Colon (tissue), 2 donors: ENCODE results near the gene CAPN12.
"Not testable (repeated sequence)": the region's sequence is repeated elsewhere in the genome, so short reads cannot be mapped to it uniquely, and the experiment has no call there.

Experiments
- FAIRE-seq: peaks from 2 replicates; lab custom pipeline; 2012; peaks lifted over from hg19 to GRCh38; lab: Jason Lieb, UNC
- donor health status: control.
- donor health status: control.

The CAPN12 gene

GRCh38 chr19:38744298-38744681 is at the start of gene CAPN12:
Gene CAPN12 (minus strand): TSS chr19:38744474. CDS start chr19:38744165, 309 bp downstream.
- no peak for FAIRE-seq

DNA sequence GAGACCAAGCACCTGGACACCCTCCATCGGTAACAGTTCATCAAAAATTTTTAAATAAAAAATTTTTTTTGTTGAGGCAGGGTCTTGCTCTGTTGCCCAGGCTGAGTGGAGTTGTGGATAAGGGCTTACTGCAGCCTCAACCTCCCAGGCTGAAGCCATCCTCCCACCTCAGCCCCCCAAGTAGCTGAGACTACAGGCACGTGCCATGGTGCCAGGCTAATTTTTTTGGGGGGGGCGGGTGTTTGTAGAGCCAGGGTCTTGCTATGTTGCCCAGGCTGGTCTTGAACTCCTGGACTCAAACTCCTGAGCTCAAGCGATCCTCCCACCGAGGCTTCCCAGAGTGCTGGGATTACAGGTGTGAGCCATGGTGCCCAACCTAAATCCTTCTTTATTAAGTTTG is 49.4 kb upstream of the CAPN12 start:
- no peak for FAIRE-seq

DNA sequence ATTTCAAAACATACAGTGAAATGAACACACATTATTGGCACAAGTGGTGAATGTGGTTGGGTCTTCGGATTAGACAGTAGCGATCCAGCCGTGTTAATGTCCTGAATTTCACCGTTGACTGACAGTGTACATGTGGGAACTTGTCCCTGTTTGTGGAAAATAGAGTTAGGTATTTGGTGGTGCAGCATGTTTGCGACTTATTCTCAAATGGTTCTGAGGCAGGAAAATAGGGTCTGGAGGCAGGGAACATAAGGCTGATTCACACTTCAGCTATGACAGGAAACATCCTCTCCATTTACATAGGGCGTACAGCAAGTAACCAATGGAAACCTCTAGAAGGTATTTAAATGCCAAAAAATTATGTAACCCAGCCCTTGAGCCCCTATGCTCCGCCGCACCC is 48.9 kb upstream of the CAPN12 start:
- FAIRE-seq = no peak

- FAIRE-seq = no peak
These were observed 48.2 kb upstream of the CAPN12 start for GRCh38 chr19:38792250-38793111.

DNA sequence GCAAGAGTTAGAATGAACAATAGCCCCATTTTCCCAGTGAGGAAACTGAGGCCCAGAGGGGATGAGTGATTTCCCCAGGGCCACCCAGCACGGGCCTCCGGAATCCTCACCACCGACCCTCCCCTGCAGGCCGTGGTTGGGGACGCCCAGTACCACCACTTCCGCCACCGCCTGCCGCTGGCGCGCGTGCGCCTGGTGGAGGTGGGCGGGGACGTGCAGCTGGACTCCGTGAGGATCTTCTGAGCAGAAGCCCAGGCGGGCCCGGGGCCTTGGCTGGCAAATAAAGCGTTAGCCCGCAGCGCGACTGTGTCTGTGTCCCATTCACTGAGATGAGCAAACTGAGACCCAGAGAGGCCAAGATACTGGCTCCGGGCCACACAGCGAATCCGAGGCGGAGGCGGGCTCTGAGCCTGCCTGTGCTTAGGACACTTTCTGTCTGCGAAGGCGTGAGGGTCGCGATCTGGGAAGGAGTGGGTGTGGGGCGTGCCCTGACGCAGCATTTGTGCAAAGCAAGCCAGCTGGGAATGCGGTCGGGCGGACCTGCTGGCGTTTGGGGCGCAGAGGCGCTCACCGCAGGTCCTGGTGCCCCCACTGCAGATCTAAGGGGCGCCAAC is 47.3 kb upstream of the CAPN12 start:
- peak; percentile 71 for FAIRE-seq

DNA sequence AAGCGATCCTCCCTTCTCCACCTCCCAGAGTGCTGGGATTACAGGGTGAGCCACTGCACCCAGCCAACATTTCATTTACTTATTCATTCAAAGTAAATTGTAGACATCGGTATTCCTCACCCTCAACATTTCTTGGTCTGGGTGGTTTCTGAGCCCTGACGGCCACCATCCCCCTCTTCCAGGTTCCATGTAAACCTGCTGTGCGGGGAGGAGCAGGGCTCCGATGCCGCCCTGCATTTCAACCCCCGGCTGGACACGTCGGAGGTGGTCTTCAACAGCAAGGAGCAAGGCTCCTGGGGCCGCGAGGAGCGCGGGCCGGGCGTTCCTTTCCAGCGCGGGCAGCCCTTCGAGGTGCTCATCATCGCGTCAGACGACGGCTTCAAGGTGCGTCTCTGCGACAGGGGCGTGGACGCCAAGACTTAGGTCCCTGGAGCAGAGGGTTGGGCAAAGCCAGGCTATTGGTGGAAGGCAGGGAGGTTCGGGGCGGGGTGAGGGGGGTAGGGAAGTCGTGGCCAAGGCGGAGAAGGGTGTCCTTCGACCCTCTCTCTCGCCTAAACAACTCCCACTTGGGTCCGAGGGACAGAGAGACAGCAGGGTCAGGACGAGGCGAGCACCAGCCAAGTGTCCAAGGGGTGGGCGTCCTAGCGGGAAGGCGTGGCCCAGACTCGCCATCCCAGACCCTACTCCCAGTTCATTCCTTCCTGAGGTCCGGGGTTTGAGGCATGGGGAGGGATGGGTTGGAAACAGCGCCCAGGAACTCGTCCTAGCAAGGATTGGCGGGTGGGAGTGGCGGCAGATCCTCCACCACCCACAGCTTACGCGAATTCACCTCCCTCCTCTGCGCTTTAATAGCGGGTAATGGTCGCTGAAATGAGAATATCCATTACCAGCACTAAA is 46.5 kb upstream of the CAPN12 start:
- FAIRE-seq = not testable (repeated sequence)

GRCh38 chr19:38788478-38789243 is 44.4 kb upstream of the CAPN12 start, which contains the start of gene LGALS7B:
Gene LGALS7B (plus strand): TSS chr19:38789200. CDS start chr19:38789227, 27 bp downstream.
- FAIRE-seq = no peak

DNA sequence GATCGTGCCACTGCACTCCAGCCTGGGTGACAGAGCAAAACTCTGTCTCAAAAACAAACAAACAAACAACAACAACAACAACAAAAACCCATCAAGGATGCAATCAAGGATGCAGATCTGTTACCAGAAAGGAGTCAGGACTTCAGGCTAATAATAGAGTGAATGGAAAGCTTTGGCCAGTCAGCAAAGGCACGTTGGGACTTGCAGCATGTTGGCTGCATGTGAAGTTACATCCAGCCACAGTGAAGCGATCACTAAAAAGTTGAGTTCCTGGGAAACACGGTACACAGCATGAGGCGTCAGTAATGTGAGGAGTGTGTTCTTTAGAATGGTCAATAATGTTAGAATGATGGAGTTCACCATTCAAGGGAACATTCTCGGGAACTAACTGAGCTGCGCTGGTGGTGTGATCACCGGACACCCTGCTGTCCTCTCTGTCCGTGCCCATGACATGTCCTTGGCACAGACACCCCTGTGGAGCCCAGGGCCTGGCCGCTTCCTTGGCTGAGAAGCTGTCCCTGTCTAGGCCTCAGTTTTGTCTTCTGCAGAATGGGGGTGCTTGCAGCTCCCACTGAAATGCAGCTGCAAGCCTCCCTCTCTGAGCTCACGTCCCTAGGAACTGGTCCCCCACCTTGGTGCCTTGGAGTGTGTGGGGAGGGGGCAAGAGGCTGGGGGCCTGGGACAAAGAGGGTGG is 42.4 kb upstream of the CAPN12 start:
- no peak for FAIRE-seq

- FAIRE-seq = not testable (repeated sequence)
These were observed 41.8 kb upstream of the CAPN12 start for GRCh38 chr19:38786061-38786460.

DNA sequence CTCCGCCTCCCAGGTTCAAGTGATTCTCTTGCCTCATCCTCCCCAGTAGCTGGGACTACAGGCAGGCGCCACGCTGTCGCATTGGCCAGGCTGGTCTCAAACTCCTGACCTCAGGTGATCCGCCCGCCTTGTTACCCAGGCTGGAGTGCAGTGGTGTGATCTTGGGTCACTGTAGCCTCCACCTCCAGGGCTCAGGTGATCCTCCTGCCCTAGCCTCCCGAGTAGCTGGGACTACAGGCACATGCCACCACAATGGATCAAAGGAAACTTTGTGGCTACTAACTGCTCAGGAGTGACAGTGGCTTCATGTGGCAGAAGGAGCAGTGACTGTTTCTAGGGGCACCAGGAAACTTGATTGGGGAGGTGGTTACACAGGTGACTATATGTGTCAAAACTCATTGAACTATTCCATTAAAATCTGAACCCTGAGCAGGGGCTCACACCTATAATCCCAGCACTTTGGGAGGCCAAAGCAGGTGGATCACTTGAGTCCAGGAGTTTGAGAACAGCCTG is 41.0 kb upstream of the CAPN12 start:
- FAIRE-seq = no peak

GRCh38 chr19:38784224-38784623 is 40.0 kb upstream of the CAPN12 start:
- no peak for FAIRE-seq

- FAIRE-seq = not testable (repeated sequence)
These were observed 37.9 kb upstream of the CAPN12 start for GRCh38 chr19:38782212-38782611.

DNA sequence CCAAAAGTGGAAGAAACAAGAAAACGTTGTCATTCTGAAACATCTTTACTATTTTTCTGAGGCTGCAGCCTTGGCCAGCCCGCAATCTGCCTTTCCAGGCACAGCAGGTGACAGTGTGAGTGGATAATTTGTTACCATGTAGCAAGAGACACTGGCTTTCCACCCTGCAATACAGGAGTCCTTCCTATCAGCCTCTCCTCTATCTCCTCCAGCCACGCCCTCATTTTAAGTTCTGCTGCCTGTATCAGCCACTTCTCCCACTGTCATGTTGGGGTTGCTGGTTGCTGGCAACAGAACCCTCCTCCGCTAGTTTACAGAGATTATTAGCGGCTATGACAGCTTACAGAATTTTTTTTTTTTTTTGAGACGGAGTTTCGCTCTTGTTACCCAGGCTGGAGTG is 36.8 kb upstream of the CAPN12 start:
- FAIRE-seq = no peak

DNA sequence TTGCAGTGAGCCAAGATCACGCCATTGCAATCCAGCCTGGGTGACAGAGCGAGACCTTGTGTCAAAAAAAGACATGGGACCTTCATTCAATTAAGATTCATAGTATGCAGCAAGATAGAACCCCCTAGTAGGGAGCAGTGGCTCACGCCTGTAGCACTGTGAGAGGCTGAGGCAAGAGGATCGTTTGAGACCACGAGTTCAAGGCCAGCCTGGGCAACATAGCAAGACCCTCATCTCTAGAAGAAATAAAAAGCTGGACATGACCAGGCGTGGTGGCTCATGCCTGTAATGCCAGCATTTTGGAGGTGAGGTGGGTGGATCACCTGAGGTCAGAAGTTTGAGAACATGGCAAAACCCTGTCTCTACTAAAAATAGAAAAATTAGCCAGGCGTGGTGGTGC is 36.2 kb upstream of the CAPN12 start:
- no peak for FAIRE-seq

DNA sequence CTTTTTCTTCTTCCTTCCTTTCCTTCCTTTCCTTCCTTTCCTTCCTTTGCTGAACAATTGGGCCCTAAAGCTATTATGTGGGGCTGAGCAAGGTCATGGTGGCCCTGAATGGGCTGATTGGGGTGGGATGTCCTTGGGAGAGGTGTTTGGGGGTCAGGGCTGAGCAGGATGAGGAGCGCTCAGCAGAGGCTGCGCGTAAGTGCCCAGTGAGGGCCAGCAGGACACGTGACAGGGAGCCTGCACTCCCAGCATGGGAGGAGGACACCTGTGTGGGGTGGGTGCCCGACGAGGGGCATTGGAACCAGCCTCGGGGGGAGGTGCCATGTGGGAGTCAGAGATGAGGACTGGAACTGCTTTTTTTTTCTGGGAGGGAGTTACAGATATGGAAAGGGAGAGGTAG is 34.5 kb upstream of the CAPN12 start:
- FAIRE-seq = no peak

- no peak for FAIRE-seq
These were observed 30.1 kb upstream of the CAPN12 start for GRCh38 chr19:38774181-38774950.

- no peak for FAIRE-seq
These were observed 29.3 kb upstream of the CAPN12 start, which contains the start of gene LGALS7 for GRCh38 chr19:38773469-38774177. Gene LGALS7 (minus strand): TSS chr19:38773517. CDS start chr19:38773492, 25 bp downstream.

DNA sequence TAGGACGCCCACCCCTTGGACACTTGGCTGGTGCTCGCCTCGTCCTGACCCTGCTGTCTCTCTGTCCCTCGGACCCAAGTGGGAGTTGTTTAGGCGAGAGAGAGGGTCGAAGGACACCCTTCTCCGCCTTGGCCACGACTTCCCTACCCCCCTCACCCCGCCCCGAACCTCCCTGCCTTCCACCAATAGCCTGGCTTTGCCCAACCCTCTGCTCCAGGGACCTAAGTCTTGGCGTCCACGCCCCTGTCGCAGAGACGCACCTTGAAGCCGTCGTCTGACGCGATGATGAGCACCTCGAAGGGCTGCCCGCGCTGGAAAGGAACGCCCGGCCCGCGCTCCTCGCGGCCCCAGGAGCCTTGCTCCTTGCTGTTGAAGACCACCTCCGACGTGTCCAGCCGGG is 27.3 kb upstream of the CAPN12 start:
- FAIRE-seq = not testable (repeated sequence)

DNA sequence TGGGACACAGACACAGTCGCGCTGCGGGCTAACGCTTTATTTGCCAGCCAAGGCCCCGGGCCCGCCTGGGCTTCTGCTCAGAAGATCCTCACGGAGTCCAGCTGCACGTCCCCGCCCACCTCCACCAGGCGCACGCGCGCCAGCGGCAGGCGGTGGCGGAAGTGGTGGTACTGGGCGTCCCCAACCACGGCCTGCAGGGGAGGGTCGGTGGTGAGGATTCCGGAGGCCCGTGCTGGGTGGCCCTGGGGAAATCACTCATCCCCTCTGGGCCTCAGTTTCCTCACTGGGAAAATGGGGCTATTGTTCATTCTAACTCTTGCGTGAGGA is 26.6 kb upstream of the CAPN12 start:
- not testable (repeated sequence) for FAIRE-seq
